Gastrocnemius medialis (tissue), 4 donors: ENCODE measurements around the gene USP12.

Experiments used
- CTCF ChIP-seq, 5 experiments: fragments of 450-650 bp in 3 of 5; fragments of 200-600 bp in 2 of 5; sonication (generic) in 2 of 5; IDR thresholded peaks in 4 of 5; conservative IDR thresholded peaks in 1 of 5; 1 replicate in 4 of 5; 2 replicates in 1 of 5; pipeline ENCODE4 v1.5.1; 2016 to 2019; ENCODE audit warnings: antibody characterized with exemption in 5 of 5, mild to moderate bottlenecking in 3 of 5, moderate library complexity in 3 of 5
- POLR2A ChIP-seq, 2 donors: fragments of 450-650 bp; IDR thresholded peaks; one replicate each; pipeline ENCODE4 v1.6.1; 2017; ENCODE audit warnings: antibody characterized with exemption in 2 of 2, mild to moderate bottlenecking in 2 of 2, moderate library complexity in 2 of 2

- TF ChIP-seq CTCF (IDR thresholded peaks at IDR 0.05 in 4 of 5, conservative IDR thresholded peaks at IDR 0.05 in 1 of 5) (no peak), POLR2A (IDR thresholded peaks at IDR 0.05) (no peak)
Observed at GRCh38 chr13:27101289-27101688, 70.3 kb downstream of the USP12 start.
